HG03066 (cell line): ENCODE data around the gene NR1I3.

Experiments used
- ATAC-seq: cut with Tn5 transposase; IDR thresholded peaks from one replicate; pipeline ENCODE4 v1.9.1; 2021; ENCODE audit warnings: low read depth; ENCODE audit not compliant: unreplicated experiment

Gene NR1I3

DNA sequence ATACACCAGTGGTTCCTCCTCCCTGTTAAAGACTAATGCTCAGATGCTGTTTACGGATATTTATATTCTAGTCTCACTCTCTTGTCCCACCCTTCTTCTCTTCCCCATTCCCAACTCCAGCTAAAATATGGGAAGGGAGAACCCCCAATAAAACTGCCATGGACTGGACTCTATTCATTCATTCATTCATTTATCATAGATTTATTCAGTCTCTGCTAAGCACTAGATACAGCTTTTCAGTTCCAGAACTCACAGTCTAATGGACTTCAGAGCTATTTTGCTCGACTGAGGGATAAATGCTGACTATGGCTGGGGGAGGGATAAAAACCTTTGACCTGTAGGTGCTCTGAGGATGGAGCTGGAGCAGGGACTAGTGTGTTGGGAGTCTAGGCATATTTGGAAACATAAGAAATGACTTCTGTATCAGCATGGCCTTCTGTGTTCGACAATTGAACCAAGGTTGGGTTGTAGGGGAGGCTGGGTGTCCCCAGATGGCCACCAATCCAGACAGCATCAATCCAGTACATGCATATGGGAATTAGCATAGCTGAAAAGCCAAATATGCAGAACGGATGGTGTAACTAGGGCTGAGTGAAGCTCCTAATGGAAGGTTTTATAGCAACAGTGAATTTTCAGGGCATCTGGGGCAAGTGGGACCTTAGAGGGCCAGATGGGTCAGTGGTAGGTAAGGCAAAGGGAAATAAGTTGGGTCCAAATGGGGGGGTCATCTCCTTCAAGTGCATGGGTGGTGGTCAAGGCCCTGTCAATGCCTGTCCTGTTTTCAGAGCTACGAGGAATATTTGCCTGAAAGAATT lies 18.7 kb downstream of the NR1I3 start:
- no peak for ATAC-seq

DNA sequence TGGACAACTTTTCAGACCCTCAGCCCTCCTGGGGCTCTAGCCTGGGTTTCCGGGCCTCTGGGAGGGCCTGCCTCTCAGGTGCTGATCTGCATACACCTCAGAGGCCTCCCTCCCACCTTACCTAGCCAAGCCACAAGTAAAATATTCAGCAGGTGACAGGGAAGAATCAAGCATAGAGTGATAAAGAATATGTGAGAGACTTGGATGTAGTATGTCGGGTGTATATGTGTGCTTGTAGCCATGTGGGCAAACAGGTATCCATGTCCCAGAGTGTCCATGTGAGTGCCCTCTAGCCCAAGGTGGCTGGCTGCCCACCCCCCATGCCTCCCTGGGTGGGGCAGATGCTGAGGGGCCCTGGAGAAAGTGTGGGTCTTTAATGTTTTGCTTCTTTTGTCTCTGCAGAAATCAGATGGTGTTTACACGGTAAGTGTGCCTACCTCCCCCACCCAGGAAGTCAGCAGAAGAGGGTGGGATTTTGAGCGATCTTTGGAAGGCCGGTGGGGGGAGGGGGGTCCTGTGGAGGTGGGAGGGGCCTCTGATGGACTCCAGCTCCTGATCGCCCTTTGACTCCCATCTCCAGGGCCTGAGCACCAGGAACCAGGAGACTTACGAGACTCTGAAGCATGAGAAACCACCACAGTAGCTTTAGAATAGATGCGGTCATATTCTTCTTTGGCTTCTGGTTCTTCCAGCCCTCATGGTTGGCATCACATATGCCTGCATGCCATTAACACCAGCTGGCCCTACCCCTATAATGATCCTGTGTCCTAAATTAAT lies 19.5 kb downstream of the NR1I3 start:
- no peak for ATAC-seq

DNA sequence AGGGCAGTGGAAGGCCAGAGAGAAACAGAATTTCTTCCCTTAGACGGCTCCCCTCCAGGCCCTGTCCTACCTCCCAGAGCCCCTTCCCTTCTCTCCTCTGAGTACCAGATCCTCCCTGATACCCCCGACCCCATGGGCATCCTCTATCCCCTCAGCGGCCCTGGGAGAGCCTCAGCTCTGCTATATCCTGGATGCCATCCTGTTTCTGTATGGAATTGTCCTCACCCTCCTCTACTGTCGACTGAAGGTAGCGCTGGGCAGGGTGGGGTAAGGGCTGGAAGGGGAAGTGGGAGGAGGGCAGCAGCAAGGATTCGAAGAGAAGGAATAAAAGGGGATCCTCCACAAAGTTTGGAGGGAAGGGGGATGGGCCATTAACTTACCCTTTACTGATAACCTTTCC lies 20.2 kb downstream of the NR1I3 start:
- ATAC-seq: no peak

DNA sequence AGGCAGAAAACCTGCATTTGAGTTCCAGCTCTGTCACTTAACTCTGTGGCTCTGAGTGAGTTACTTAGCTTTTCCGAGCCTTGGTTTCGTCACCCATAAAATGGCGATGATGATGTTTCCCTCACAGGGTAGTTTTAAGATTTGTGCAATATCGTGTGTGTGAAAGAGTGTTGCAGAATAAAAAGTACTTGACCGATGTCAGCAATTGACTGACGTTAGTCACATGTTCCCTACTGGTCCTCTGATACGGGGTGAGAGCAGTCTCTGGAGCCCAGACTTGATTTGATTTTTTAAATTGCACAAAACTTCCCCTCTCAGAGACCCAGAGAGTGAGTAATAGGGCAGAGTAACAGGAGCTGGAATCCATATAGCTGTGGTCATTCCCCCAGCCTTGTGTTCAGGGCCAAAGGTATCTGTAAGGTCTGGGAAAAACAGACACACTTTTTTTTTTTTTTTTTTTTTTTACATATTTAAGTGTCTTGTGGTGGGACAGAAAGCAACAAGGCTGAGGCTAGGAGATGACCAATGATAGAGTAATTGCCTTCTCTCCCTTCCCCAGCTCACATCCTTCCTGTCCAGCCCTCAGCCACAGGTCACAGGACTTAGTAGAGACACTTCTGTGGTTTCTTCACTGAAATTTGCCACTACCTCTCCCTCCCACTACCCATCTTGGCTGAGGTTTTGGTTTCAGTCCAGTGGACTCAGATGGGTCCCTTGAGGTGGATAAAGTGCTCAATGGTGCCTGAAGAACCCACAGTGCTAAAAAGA lies 20.9 kb downstream of the NR1I3 start:
- ATAC-seq: peak; percentile 94

DNA sequence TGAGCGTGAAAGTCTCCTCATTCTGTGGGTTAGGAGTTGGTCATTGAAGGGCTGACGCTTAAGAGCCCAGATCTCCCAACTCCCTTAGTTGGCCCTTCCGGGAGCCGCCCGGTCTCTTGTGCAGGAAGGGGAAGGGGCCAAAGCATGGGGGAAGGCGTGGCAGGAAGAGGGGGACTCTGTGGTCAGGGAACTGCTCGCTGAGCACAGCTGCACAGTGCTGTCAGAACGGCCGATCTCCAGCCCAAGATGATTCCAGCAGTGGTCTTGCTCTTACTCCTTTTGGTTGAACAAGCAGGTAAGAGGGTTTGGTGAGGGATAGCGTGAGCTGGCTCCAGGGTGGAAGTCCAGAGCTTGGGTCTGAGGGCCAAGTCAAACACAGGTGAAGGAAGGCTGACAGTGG lies 22.9 kb downstream of the NR1I3 start, which contains the start of gene FCER1G:
Gene FCER1G, plus strand, starts transcription at position 220 of the 400 bp plus-strand sequence. Its CDS starts 27 bp downstream, at position 247.
- ATAC-seq: no peak

DNA sequence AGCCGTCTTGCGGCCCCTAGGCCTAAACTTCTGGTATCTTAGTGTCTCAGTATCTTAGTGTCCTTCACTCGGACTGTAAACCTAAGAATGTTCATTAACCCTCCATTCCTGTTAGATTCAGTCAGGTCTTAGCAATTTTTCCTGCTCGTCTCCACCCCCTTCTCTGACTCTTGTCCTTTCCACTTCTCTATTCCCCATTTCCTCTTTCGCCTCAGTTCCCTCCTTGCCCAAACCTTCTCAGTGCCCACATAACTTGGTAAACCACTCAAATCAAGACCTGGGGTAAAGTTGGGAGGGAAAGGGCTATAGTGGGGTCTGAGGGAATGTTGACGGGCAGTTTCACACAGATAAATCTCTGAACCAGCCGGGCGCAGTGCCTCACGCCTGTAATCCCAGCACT lies 23.6 kb downstream of the NR1I3 start:
- ATAC-seq: no peak

DNA sequence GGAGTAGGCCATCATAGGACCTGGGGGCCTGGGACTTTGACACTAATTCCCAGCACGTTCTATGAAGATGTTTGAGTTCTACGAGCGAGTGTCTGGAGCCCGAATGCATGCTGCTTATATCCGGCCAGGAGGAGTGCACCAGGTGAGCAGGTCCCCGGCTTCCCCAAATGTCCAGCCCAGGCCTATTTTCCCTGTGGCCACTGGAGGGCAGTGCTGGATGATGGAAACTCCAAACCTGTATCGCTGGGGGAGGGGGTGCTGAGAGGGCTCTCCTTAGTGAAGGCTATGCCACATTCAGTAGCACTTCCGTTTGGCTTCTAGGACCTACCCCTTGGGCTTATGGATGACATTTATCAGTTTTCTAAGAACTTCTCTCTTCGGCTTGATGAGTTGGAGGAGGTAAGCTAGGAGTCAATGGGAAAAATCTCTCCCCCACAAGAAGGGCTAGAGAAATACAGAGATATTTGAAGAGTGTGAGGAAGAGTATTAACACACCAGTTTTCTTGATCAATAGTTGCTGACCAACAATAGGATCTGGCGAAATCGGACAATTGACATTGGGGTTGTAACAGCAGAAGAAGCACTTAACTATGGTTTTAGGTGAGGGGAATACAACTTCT lies 28.1 kb downstream of the NR1I3 start:
- ATAC-seq: no peak

DNA sequence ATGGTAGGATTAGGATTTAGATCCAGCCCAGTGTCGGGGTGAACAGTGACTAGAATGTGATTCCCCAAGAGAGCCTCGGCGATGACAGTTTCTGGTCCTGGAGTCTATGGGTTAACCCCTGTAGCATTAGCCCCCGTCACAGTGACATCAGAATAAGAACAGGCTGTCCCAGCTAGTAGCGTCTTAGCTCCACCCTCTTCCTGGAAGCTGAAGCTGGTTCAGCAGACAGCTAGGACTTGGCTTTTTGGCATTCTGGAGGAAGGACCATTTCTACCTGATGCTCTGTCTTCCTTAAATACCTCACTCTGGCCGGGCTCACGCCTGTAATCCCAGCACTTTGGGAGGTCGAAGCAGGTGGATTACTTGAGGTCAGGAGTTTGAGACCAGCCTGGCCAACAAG lies 30.8 kb downstream of the NR1I3 start:
- no peak for ATAC-seq

DNA sequence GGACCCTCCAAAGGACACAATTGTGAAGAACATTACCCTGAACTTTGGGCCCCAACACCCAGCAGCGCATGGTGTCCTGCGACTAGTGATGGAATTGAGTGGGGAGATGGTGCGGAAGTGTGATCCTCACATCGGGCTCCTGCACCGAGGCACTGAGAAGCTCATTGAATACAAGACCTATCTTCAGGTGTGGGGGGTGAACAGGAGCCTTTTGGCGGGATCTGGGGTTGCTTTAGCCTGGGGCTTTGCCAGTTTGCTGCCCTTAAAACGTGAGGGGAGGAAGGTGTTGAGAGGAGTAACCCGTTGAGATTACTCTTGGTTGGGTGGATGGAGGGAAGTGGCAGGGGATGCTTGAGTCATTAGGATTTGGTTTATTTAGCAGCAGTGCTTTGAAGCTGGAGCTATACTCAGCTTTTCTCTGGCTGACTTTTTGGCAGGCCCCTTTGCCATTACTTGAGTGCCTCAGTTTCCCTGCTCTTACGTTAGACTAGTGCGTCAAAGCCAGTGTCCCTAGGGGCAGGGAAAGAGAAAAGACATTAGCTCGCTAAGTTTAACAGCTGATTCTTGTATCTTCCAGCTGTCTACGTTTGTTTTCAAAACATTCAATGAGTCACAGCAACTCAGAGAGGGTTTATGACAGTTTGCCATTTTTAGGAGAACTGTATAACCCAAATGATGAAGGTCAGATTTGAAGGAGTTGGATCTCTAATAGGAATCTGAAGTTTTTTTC lies 31.4 kb downstream of the NR1I3 start:
- ATAC-seq: no peak

DNA sequence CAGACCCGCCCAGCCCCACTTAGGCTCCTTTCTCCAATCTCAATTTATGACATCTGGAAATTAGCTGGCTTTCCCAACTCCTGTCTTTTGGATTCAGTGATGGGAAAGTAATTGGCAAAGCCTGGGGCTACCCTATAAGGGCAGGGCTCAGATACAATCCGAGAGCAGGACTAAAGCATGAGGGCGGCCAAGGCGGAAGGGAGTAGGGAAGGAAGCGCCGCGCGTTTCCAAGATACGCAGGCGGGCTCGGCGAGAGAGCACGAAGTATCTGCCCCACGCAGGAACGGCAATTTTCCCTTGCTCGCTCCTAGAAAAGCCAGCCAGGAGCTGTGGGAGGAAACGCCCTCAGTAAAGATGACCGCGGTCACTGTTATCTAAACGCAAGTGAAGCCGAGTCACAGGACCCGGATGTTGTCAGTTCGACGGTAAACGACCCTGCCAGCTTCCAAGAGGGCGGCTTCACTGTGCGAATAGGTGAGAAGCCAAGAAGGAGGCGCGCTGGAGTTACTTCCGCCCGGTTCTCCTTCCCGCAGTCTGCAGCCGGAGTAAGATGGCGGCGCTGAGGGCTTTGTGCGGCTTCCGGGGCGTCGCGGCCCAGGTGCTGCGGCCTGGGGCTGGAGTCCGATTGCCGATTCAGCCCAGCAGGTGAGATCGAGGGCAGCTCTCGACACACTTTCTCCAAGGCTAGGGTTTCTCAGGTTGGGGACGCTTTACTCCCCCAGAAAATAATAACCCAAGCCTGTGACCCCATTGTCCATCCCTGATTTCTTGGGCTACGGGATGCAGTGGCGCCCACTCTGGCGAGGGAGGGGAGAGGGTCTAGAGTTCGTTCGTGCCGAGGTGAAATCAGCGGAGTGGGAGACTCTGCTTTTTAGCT lies 35.9 kb downstream of the NR1I3 start, which contains the start of gene NDUFS2:
Gene NDUFS2, plus strand, starts transcription at position 532 of the 877 bp plus-strand sequence. Its CDS starts 19 bp downstream, at position 551.
- ATAC-seq: peak; percentile 97

DNA sequence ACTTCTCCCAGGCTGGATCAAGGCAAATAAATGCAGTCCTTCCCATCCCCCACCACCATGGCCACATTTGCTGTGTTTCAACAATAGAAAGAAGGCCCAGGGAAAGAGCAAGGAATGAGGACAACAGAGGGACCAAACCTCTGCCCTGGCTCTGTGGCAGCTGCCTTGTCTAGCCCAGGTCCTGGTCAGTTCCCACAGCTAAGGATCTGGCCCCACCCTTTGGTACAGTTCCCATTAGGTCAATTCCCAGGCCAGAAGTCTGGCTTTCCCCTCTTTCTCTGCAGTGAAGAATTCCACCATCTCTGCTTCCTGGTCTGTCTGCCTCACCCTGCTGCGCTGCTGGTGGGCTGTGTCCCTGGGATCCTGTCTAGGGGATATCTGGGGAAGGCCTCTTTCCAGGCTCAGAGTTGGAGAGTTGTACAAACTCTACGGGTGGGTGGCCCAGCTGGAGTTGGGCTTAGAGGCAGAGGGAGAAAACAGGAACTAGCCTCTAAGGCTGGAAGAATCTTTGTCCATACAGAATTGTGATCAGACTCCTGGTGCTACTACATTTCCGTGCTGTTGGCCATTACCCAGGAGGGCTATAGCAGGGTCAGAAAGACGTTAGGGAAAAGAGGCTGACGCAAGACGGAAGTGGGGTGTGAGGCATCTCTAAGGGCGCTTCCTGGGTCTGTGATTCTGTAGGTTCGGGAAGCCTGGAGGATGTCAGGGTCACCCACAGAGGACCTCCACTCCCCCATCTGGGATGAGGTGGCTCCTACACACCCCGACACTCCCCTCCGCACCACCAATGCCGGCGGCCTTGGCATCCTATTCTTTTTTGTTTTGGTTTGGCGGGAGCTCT lies 36.8 kb downstream of the NR1I3 start:
- ATAC-seq: no peak

DNA sequence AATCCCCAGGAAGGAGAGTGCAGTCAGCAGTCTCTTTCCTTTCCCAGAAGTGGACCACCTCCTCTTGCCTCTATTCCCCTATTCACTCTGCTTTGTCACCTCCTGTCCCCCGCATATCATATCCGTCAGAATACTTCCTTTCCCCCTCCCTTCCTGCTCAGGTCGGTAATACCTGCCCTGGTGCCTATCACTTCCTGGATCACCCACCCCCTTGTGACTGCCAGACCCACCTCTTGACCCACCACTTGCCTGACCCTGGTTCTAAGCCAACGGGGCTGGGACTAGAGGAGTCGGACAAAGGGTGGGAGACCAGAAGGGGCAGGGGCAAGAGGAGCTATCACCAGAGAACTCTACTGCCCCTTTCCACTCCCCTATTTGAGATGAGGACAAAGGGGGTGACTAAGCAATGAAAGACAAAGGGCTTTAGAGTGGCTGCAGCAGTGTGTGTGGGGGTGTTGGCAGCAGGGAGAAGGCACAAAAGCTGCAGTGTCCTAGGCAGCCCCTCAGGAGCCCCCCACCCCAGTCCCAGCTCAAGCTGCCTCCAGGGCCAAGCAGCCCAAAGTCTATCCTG lies 37.5 kb downstream of the NR1I3 start:
- ATAC-seq: no peak

DNA sequence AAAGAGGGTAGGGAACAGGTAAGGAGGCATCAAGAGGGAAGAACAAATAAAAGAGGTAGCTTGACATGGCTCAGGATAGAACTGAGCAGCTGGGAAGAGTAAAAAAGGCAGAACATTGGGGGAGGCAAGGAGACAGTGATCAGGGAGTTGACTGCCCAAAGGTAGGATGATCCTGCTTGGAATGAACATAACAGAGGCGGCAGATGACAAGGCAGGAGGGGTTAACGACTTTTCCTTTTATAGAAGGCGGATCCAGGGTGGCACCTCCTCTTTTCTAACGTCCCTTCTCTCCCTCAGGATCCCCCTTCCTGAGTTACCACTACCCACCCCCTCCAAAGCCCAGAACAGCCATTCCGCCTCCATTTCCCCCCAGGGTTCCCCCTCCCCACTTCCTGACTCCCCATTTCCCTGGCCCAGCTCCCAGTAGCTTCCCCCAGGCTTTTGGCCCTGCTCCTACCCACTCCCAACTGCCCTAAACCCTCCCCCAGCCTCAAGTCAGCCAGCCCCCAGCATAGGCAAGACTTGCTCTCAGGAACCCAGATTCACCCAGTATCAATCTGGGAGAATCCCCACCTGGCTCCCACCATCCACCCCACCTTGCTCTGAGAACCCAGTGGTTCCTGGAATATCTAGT lies 38.4 kb downstream of the NR1I3 start:
- no peak for ATAC-seq

DNA sequence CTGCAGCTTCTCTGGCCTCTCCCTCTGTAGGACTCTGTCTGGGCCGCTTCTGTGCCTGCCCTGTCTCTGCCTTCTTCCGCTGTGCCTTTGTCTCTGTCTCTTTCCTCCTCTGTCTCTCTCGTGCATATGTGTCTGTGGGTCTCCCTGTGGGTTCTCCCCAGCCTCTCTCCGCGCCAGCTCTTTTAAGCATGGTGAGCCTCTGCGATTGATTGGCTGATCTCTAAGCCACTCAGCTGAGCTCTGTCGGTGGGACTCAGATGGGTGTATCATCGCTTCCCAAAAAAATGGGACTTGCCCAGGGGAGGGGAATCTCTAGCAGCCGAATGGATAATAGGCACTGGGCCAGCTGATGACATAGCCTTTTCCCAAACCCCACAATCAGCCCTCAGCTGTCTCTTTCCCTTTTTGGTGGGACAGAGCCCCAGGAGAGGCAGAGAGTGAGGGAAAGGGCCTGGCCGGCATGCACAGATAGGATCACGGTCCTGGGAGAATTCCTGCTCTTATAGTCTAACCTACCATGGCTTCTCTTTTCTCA lies 39.0 kb downstream of the NR1I3 start, which contains the start of gene ADAMTS4:
Gene ADAMTS4, minus strand, starts transcription at position 158 of the 535 bp plus-strand sequence. CDS start 427 bp downstream, outside the sequence.
- no peak for ATAC-seq

DNA sequence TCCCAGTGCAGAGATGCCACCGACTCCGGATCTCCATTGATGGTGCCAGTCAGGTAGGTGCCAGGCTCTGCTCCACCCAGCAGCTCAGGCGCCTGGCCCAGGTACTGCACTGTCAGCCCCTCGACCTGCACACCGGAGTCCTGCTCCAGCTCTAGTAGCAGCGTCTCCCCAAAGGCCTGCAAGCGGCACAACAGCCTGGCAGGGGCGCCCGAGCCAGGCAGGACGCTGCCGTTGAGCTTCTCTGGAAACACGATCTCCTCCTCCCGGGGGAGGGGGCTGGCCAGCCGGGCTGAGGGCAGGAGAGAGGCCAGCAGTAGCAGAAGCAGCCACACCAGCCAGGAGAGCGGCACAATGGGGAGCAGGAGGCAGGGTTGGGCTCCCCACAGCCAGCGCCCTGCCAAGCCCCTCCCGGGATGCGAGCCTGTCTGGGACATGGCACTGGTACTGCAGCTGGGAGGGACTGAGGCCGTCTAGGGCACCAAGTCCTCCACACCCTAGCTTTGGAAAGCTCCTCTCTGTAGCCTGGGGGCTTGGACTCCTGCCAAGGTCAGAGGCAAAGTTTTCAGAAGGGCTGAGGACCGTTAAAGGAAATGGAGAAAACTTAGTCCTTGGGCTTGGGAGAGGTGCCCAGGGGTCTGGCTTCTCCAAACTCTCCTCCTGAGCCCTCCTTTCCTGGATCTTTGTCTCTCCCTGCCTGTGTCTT lies 39.7 kb downstream of the NR1I3 start:
- ATAC-seq: no peak

DNA sequence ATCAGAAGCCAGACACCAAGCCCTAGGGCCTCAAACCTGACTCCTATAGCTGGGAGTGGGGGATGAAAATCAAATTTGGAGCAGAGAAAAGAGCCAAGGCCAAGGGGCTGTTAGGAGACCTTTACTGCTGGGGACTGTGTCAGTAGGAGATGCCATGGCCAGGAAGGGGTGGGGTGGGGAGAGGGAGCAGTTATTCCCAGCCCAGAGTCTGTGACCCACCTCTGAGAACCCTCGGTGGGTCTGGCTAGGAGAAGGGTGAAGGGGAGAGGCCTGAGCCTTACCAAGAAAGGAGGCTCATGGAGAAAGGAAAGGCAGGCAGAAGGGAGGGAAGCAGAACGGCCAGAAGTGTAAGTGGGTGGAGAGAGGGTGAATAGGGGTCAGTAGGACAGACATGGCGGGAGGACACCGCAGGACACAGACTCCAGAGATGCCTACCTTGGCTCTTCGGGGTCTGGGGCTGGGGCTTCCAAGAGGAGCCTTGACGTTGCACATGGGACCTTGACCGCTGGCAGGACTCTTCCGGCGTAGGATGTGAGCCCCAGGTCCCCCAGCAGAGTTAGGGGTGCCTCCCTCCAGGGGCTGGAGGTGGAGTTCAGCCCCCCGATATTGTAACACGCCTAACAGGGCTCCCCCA lies 40.3 kb downstream of the NR1I3 start:
- ATAC-seq: no peak
